ENCODE data around the gene ZSWIM5. TPM values are rescaled to one million over a fixed set of nuclear protein-coding genes. Genes with fewer than 3 reads are reported as not detected.
"Not testable (repeated sequence)": the region's sequence is repeated elsewhere in the genome, so short reads cannot be mapped to it uniquely, and the experiment has no call there.

The ZSWIM5 gene
- polyA plus RNA-seq (2013): 0.05 and 0.06 TPM in 2 replicates

GRCh38 chr1:45205910-45206721, at the start of gene ZSWIM5:
TSS of gene ZSWIM5 (minus strand) at chr1:45206605. CDS start at chr1:45206350, 255 bp downstream.
- Histone ChIP-seq H3K23ac (ENCODE audit: low read length) (no peak within 1 kb of the TSS), H3K9ac (ENCODE audit: low read length) (no peak within 1 kb of the TSS), H4K8ac (ENCODE audit: low read depth, low read length) (no peak within 1 kb of the TSS), H2BK5ac (ENCODE audit: low read depth, low read length, poor library complexity) (no peak within 1 kb of the TSS), H3K4me3 (ENCODE audit: low read depth, low read length) (peak within 1 kb of the TSS; percentile 78), H3K27ac (ENCODE audit: low read depth, low read length) (no peak within 1 kb of the TSS), H2BK12ac (ENCODE audit: low read length) (no peak within 1 kb of the TSS), H3K27me3 (ENCODE audit: insufficient read depth, low read length) (peaks cover 13% of the 10 kb centered on the region), H3K4me1 (ENCODE audit: control insufficient read depth in 1 of 2, insufficient read depth in 2 of 2, low read length in 2 of 2) (peaks cover 4 to 8% of the 10 kb centered on the region in 2 experiments), H3K9me3 (ENCODE audit: insufficient read depth, low read depth, low read length) (no peaks in the 10 kb centered on the region), H2BK120ac (ENCODE audit: insufficient read depth, low read length, poor library complexity) (no peak within 1 kb of the TSS), H4K91ac (ENCODE audit: low read depth, low read length) (peak within 1 kb of the TSS; percentile 33), H3K18ac (ENCODE audit: low read length) (no peak within 1 kb of the TSS), H3K79me2 (ENCODE audit: control insufficient read depth, insufficient read depth, low read length, poor library complexity) (no peaks in the 10 kb centered on the region), H3K4me2 (ENCODE audit: low read length) (peak within 1 kb of the TSS; percentile 69), H3K36me3 (ENCODE audit: control insufficient read depth in 1 of 2, insufficient read depth in 2 of 2, low read length in 2 of 2) (no peaks in the 10 kb centered on the region), H2AK5ac (ENCODE audit: low read length) (no peak within 1 kb of the TSS), H2AFZ (ENCODE audit: insufficient read depth, low read length, poor library complexity) (peak within 1 kb of the TSS; percentile 30), H3K79me1 (ENCODE audit: low read length) (no peaks in the 10 kb centered on the region), H4K12ac (ENCODE audit: low read depth, low read length) (no peak within 1 kb of the TSS), H3K4ac (ENCODE audit: low read depth, low read length) (no peak within 1 kb of the TSS), H3K14ac (ENCODE audit: low read length) (no peak within 1 kb of the TSS)
- peak; percentile 46 to 77 for DNase-seq
- no CpG with 5 or more reads among the region's 118 CpGs for WGBS (ENCODE audit: extremely low coverage, insufficient coverage, insufficient read length)

GRCh38 chr1:45254490-45254889, 48.1 kb upstream of the ZSWIM5 start:
- H3K4me3 ChIP-seq (ENCODE audit: low read depth, low read length): no peak overlapping the region
- H3K79me1 ChIP-seq (ENCODE audit: low read length): no peaks in the 10 kb centered on the region
- no peaks in the 10 kb centered on the region for H3K4me1 ChIP-seq (ENCODE audit: control insufficient read depth in 1 of 2, insufficient read depth in 2 of 2, low read length in 2 of 2)
- H3K9me3 ChIP-seq (ENCODE audit: insufficient read depth, low read depth, low read length): peaks cover 8% of the 10 kb centered on the region
- no peaks in the 10 kb centered on the region for H3K79me2 ChIP-seq (ENCODE audit: control insufficient read depth, insufficient read depth, low read length, poor library complexity)
- no peak overlapping the region for H3K4me2 ChIP-seq (ENCODE audit: low read length)
- no peak overlapping the region for H4K8ac ChIP-seq (ENCODE audit: low read depth, low read length)
- no peak overlapping the region for H3K4ac ChIP-seq (ENCODE audit: low read depth, low read length)
- no peak overlapping the region for H2BK5ac ChIP-seq (ENCODE audit: low read depth, low read length, poor library complexity)
- no peak overlapping the region for H3K18ac ChIP-seq (ENCODE audit: low read length)
- no peaks in the 10 kb centered on the region for H3K27me3 ChIP-seq (ENCODE audit: insufficient read depth, low read length)
- H2BK12ac ChIP-seq (ENCODE audit: low read length): no peak overlapping the region
- no peak overlapping the region for H3K9ac ChIP-seq (ENCODE audit: low read length)
- no peak overlapping the region for H2BK120ac ChIP-seq (ENCODE audit: insufficient read depth, low read length, poor library complexity)
- H3K14ac ChIP-seq (ENCODE audit: low read length): no peak overlapping the region
- no peak overlapping the region for H3K23ac ChIP-seq (ENCODE audit: low read length)
- H2AK5ac ChIP-seq (ENCODE audit: low read length): no peak overlapping the region
- H3K27ac ChIP-seq (ENCODE audit: low read depth, low read length): no peak overlapping the region
- H4K91ac ChIP-seq (ENCODE audit: low read depth, low read length): no peak overlapping the region
- no peak overlapping the region for H4K12ac ChIP-seq (ENCODE audit: low read depth, low read length)
- H3K36me3 ChIP-seq (ENCODE audit: control insufficient read depth in 1 of 2, insufficient read depth in 2 of 2, low read length in 2 of 2): no peaks in the 10 kb centered on the region
- no peak for DNase-seq
- H2AFZ ChIP-seq (ENCODE audit: insufficient read depth, low read length, poor library complexity): no peak overlapping the region

- no peaks in the 10 kb centered on the region for H3K27me3 ChIP-seq (ENCODE audit: insufficient read depth, low read length)
- no peaks in the 10 kb centered on the region for H3K79me2 ChIP-seq (ENCODE audit: control insufficient read depth, insufficient read depth, low read length, poor library complexity)
- no peak for DNase-seq
- no peaks in the 10 kb centered on the region for H3K36me3 ChIP-seq (ENCODE audit: control insufficient read depth in 1 of 2, insufficient read depth in 2 of 2, low read length in 2 of 2)
- H4K8ac ChIP-seq (ENCODE audit: low read depth, low read length): no peak overlapping the region
- H3K9ac ChIP-seq (ENCODE audit: low read length): no peak overlapping the region
- H3K4ac ChIP-seq (ENCODE audit: low read depth, low read length): no peak overlapping the region
- H3K23ac ChIP-seq (ENCODE audit: low read length): no peak overlapping the region
- no peak overlapping the region for H3K27ac ChIP-seq (ENCODE audit: low read depth, low read length)
- H3K4me3 ChIP-seq (ENCODE audit: low read depth, low read length): no peak overlapping the region
- no peaks in the 10 kb centered on the region for H3K79me1 ChIP-seq (ENCODE audit: low read length)
- no peak overlapping the region for H3K14ac ChIP-seq (ENCODE audit: low read length)
- H3K9me3 ChIP-seq (ENCODE audit: insufficient read depth, low read depth, low read length): peaks cover 1% of the 10 kb centered on the region
- no peak overlapping the region for H3K18ac ChIP-seq (ENCODE audit: low read length)
- 85% methylated on average over 1 of the region's 1 CpG for WGBS (ENCODE audit: extremely low coverage, insufficient coverage, insufficient read length)
- no peak overlapping the region for H4K91ac ChIP-seq (ENCODE audit: low read depth, low read length)
- no peak overlapping the region for H2BK12ac ChIP-seq (ENCODE audit: low read length)
- H2BK120ac ChIP-seq (ENCODE audit: insufficient read depth, low read length, poor library complexity): no peak overlapping the region
- no peak overlapping the region for H2AK5ac ChIP-seq (ENCODE audit: low read length)
- H2BK5ac ChIP-seq (ENCODE audit: low read depth, low read length, poor library complexity): no peak overlapping the region
- no peaks in the 10 kb centered on the region for H3K4me1 ChIP-seq (ENCODE audit: control insufficient read depth in 1 of 2, insufficient read depth in 2 of 2, low read length in 2 of 2)
- no peak overlapping the region for H3K4me2 ChIP-seq (ENCODE audit: low read length)
- no peak overlapping the region for H2AFZ ChIP-seq (ENCODE audit: insufficient read depth, low read length, poor library complexity)
- H4K12ac ChIP-seq (ENCODE audit: low read depth, low read length): no peak overlapping the region
These were observed 44.1 kb upstream of the ZSWIM5 start for GRCh38 chr1:45250544-45250943.

GRCh38 chr1:45248004-45248403, 41.6 kb upstream of the ZSWIM5 start:
- H2BK5ac ChIP-seq (ENCODE audit: low read depth, low read length, poor library complexity); DNase-seq; H3K9ac ChIP-seq (ENCODE audit: low read length); H3K36me3 ChIP-seq (ENCODE audit: control insufficient read depth in 1 of 2, insufficient read depth in 2 of 2, low read length in 2 of 2); H3K27ac ChIP-seq (ENCODE audit: low read depth, low read length); H3K4me1 ChIP-seq (ENCODE audit: control insufficient read depth in 1 of 2, insufficient read depth in 2 of 2, low read length in 2 of 2); H3K4me2 ChIP-seq (ENCODE audit: low read length); H3K14ac ChIP-seq (ENCODE audit: low read length); H3K27me3 ChIP-seq (ENCODE audit: insufficient read depth, low read length); H3K4ac ChIP-seq (ENCODE audit: low read depth, low read length); H2BK12ac ChIP-seq (ENCODE audit: low read length); H2AFZ ChIP-seq (ENCODE audit: insufficient read depth, low read length, poor library complexity); H4K91ac ChIP-seq (ENCODE audit: low read depth, low read length); H3K9me3 ChIP-seq (ENCODE audit: insufficient read depth, low read depth, low read length); H2BK120ac ChIP-seq (ENCODE audit: insufficient read depth, low read length, poor library complexity); H2AK5ac ChIP-seq (ENCODE audit: low read length); H4K8ac ChIP-seq (ENCODE audit: low read depth, low read length); H3K18ac ChIP-seq (ENCODE audit: low read length); H4K12ac ChIP-seq (ENCODE audit: low read depth, low read length); H3K23ac ChIP-seq (ENCODE audit: low read length); H3K79me2 ChIP-seq (ENCODE audit: control insufficient read depth, insufficient read depth, low read length, poor library complexity); H3K79me1 ChIP-seq (ENCODE audit: low read length); H3K4me3 ChIP-seq (ENCODE audit: low read depth, low read length): not testable (repeated sequence)
- WGBS (ENCODE audit: extremely low coverage, insufficient coverage, insufficient read length): no CpG with 5 or more reads among the region's 30 CpGs

Measured in trophoblast cell (in vitro differentiated cells and primary cell).